Stimulated activated CD4-positive, alpha-beta T cell treated with anti-CD3 and anti-CD28 coated beads, TNF-alpha, amount 100 ng/mL, for 24 hours (primary cell): Measurements from ENCODE around the gene LDLRAD3.

Source experiments
- DNase-seq, 3 experiments: peaks; one replicate each; pipeline ENCODE4 v3.0.0-alpha.2; 2020; ENCODE audit warnings: low read depth in 3 of 3

The LDLRAD3 gene

DNA sequence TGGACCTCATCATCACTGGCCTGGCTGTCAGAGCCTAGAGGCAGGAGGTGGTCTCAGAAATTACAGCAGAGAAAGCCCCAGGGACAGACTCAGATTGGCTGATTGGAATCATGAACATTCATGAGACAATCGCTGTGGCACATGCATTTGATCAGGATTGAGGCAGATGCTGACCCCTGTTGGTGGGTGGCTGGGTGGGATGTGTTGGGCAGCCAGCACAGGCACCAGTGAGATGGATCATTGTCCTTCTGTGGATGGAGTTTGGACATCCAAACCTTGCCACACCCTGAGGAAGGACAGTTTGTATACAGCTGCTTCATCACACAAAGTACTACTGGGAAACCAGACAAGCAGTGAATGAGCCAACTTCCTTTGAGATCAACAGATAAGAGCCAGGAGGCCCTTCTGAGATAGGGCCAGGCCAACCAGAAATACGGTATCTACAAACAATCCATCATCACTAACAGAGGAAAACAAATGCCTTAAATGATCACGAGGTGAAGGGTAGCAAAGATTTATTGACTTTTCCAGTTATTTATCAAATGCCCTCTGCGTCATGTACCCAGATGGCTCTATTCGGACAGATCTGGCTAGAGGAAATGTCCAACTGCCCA is 328.0 kb downstream of the LDLRAD3 start:
- DNase-seq = no peak

DNA sequence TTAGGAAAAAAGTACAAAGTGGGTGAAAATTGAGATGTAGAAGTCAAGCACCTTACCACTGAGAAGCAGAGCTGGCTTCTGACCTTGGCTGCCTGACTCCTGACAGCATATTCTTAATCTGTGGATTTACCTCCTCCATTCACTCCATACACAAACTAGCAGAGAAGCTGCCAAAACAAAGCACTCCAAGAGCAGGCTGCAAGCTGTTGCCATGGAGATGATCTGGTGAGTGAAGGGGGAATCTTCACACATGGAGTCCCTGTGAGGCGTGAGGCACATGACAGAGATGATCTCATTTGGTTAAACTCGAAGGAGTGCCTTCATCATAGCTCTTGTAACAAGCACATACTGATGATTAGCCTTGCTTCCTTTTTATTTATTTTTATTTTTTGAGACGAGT is 329.2 kb downstream of the LDLRAD3 start:
- no peak for DNase-seq

DNA sequence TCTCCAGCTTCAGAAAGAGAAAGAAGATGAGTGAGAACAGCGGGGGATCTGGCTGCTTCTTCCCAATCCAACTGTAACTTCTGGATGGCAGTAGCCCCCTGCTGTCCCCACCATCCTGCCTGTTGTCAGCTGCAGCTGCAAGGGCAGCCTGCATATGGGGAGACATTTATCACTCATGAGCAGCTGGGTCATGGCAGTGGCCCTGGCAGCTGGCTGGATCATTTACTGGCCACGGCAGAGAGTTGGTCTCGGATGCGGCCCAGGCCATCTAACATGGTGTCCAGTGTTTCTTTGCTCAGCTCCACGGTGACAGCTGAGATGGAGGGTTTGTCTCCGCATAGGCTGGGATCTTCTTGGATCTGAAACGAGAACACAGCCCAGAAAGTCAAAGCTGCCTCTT is 330.6 kb downstream of the LDLRAD3 start:
- DNase-seq = no peak

- no peak for DNase-seq
Observed at GRCh38 chr11:36278531-36279282, 334.8 kb downstream of the LDLRAD3 start.

DNA sequence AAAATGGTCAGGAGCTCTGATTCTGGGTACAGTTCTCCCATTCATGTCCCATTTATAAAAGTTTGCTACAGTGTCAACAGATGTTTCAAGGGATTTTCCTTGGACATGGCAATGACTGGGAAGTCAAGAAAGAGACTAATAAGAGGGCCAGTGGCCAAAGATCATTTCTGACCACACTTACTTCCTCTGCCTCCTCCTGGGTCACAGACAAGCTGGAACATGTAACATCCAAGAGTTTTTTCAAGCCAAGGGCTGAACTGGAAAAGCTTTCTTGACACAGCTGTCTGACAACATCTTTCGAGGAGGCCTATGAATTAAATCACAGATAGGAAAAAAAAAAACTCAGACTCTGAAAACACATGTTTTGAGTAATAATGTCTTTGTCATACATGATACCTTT is 336.7 kb downstream of the LDLRAD3 start:
- DNase-seq = no peak
